Right renal cortex interstitium (tissue), 3 donors: Measurements from ENCODE around the gene G2E3. TPM values are rescaled to one million over a fixed set of nuclear protein-coding genes. Genes with fewer than 3 reads are reported as not detected.
"Not testable (repeated sequence)": the region's sequence is repeated elsewhere in the genome, so short reads cannot be mapped to it uniquely, and the experiment has no call there.

Experiments
- DNase-seq, 3 donors: peaks; one replicate each; pipeline ENCODE4 v3.0.0-alpha.2; 2013; ENCODE audit warnings: low read depth in 3 of 3, low spot score in 2 of 3
- polyA plus RNA-seq, 3 donors: library from polyadenylated mRNA; unstranded; fragments of 120-200 nt; gene quantifications; one replicate each; pipeline ENCODE4 v1.2.1, GENCODE V29; 2013; ENCODE audit not compliant: insufficient read length in 3 of 3

The G2E3 gene
- polyA plus RNA-seq, 3 donors: 27.7 to 31.1 (median 30.3) TPM

GRCh38 chr14:30558362-30558674, 640 bp upstream of the G2E3 start:
- DNase-seq: peak in 1 of 3 donors; percentile 1

DNA sequence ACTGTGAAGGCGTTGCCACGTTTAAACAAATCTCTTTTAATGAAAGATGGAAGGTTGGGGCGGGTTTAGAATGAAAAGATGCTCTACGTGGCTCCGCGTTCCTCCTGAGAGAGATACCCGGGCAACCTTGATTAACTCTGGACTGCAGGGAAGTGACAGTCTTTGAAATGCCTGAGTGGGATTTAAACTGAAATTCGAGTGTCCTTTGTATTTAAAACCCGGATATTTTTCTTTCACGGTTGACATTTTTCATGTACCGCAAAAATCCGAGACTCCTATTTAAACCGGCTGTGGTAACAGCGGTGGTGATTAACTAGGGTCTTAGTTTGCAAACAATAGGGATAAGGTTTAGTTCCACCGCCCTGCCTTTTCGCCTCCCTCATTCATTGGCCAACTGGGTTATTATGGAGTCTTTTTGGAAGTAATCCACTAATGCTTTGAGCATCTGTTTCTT, 707 bp downstream of the G2E3 start:
- DNase-seq: peak; percentile 13 to 29 (median 24)

DNA sequence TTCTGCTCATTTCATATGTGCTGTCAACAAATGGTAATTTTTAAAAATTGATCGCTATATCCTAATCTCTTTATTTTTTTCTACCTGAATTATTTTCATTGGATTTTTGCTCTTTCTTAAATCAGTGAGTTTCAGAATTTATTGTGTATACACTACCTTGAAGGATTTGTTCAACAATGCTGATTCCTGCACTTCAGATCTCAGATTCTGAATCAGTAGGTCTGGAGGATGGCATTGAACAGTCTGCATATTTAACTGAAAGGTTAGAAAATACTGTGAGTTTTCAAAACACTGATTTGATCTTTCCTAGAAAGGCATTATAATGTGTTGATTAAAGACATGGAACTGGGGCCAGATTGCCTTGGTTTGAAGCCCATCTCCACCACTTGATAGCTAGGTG, 1.6 kb downstream of the G2E3 start:
- no peak for DNase-seq

- DNase-seq: no peak
These were observed 5.4 kb downstream of the G2E3 start for GRCh38 chr14:30564235-30564867.

DNA sequence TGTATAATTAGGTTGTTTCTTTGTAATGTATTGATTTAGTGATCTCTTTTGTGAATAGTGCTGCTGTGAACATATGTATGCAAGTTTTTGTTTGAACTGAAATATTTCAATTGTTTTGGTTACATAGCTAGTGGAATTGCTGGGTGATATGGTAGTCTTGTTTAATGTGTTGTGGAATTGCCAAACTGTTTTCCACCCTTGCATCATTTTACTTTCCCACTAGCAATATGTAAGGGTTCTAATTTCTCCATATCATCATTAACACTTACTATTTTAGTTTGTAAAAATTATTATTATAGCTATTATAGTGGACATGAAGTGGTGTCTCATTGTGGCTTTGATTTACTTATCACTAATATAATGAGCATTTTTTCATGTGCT, 5.9 kb downstream of the G2E3 start:
- no peak for DNase-seq

DNA sequence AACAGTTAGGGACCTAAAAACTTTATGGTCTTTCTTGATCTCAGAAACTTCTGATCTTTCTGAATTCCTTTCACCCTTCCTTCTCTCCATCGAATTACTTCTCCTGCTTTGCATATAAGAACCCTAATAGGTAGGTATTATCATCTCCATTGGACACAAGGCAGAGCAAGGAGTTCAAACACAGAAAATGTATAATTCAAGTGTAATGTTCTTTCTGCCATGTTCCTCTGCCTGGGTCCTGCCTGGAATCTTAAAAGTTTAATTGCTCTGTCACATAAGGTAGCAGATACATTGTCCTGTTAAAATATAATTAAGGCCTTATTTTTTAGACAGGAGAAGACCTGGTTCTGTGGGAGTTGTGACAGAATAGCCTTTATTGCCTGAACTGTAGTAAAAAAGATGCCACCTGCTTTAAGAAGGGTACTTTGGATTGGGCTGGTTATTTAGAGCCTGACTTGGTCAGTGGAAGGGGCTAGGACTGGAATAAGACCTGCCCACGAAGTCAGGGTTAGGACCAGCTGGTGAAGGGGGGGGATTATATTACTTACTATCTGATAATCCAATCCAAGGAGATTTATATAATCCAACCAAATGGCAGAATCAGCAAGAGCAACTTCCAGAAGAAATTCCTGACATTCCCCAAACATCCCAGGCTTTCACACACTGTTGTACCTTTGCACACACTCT, 10.4 kb downstream of the G2E3 start:
- no peak for DNase-seq

- no peak for DNase-seq
These were observed 10.9 kb downstream of the G2E3 start for GRCh38 chr14:30569903-30570226.

GRCh38 chr14:30572237-30572636, 13.3 kb downstream of the G2E3 start:
- DNase-seq: no peak

- no peak for DNase-seq
These were observed 13.8 kb downstream of the G2E3 start for GRCh38 chr14:30572771-30573170.

- DNase-seq: no peak
These were observed 14.4 kb downstream of the G2E3 start for GRCh38 chr14:30573226-30573814.

GRCh38 chr14:30573966-30574365, 15.0 kb downstream of the G2E3 start:
- DNase-seq: no peak

- DNase-seq: not testable (repeated sequence)
These were observed 15.8 kb downstream of the G2E3 start for GRCh38 chr14:30574777-30575176.

GRCh38 chr14:30576333-30576732, 17.4 kb downstream of the G2E3 start:
- DNase-seq: not testable (repeated sequence)

GRCh38 chr14:30580616-30581282, 21.8 kb downstream of the G2E3 start:
- no peak for DNase-seq

DNA sequence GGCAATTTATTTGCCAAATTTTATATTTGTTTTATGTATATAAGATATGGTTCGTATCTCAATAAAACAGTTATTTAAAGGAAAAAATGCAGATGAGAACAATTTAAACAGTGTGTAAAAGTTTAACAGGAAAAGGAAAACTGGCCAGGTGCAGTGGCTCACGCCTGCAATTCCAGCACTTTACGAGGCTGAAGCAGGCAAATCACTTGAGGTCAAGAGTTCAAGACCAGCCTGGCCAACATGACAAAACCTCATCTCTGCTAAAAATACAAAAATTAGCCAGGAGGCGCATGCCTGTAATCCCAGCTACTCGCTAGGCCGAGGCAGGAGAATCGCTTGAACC, 22.3 kb downstream of the G2E3 start:
- DNase-seq: no peak

DNA sequence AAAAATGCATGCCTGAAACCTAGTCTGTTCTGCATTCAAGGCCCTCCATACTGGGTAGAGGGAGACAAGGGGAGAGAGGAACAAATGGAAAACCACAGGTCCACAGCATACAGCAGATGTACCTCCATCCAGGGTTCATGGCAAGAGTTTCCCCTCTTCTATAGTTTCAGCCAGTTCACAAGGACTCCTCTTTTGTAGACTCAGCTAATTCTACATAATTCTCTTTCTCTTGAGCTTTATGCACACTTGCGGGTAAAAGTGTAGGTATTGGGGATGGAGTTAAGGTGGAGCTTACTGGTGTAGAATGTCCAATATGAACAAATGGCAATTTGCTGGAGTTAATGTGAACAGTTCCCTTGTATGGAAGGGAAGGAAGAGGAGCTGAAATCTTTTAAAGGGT, 23.4 kb downstream of the G2E3 start:
- DNase-seq: no peak

GRCh38 chr14:30584058-30584630, 25.2 kb downstream of the G2E3 start:
- no peak for DNase-seq

DNA sequence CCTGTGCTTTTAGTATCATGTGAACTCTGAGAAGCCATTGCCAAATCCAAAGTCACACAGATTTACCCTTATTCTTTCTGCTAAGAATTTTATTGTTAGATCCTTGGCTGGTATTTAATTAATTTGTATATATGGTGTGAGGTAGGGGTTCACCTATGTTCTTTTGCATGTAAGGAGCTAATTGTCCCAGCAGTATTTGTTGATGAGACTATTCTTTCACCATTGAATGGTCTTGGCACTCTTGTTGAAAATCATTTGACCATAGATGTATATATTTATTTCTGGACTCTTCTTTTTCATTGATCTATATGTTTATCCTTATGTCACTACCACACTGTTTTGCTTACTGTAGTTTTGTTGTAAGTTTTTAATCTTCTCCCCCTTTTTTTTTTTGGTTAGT, 26.2 kb downstream of the G2E3 start:
- DNase-seq: no peak

- no peak for DNase-seq
These were observed 28.2 kb downstream of the G2E3 start for GRCh38 chr14:30587141-30587540.

- DNase-seq: no peak
These were observed 29.9 kb downstream of the G2E3 start for GRCh38 chr14:30588873-30589272.

DNA sequence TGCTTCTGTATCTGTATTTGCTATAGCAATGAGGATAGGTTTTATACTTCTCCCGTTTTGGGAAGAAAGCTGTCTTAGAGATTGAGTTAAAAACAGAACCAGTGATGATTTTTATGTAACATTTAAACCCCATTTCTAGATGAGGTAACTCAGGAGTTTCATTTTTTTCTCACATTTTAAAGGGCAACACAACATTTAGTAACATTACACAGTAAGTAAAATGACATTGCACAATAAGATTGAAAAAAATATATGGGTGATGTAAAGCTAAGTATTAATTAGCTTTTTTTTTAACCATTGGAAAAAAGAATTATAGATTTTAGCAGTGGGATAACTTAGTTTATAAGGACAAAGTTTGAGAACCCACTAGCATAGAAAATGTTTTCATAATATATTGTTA, 38.0 kb downstream of the G2E3 start:
- DNase-seq: no peak

- no peak for DNase-seq
These were observed 38.5 kb downstream of the G2E3 start for GRCh38 chr14:30597504-30597903.
